ENCODE measurements around the gene TEX13D. TPM values are rescaled to one million over a fixed set of nuclear protein-coding genes. Genes with fewer than 3 reads are reported as not detected.

Gene TEX13D
- total RNA-seq, 2 donors from 2014 or later: 1.9 TPM; not detected in 1

DNA sequence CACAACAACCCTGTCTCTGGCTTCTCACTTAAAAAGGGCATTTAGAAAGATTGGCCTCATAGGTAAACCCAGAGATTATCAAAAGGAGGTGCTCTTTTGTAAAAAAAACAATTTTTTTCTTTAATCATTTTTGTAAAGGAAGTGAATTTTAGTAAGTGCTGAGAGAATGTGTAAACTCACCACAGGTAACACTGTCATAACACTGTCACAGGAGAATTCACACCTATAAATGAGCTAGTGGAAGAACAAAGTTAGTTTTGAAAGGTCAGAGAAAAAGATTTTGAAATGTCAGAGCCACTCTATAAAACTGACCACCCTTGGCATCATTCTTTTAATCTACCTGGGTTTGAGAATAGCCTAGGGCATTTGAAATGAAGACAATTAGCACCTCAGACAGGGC, 10.6 kb downstream of the TEX13D start:
- Histone ChIP-seq H3K4me1 (replicated peaks) (no peaks in the 10 kb centered on the region), H3K4me3 (no peak overlapping the region), H3K27ac (no peak overlapping the region), H3K9me3 (no peaks in the 10 kb centered on the region), H3K36me3 (no peaks in the 10 kb centered on the region), H3K27me3 (replicated peaks; ENCODE audit: insufficient read depth) (no peaks in the 10 kb centered on the region)
- DNase-seq (ENCODE audit: low spot score): no peak
- no peak for TF ChIP-seq POLR2AphosphoS5 (IDR thresholded peaks at IDR 0.05)
- TF ChIP-seq, protein P1, sequence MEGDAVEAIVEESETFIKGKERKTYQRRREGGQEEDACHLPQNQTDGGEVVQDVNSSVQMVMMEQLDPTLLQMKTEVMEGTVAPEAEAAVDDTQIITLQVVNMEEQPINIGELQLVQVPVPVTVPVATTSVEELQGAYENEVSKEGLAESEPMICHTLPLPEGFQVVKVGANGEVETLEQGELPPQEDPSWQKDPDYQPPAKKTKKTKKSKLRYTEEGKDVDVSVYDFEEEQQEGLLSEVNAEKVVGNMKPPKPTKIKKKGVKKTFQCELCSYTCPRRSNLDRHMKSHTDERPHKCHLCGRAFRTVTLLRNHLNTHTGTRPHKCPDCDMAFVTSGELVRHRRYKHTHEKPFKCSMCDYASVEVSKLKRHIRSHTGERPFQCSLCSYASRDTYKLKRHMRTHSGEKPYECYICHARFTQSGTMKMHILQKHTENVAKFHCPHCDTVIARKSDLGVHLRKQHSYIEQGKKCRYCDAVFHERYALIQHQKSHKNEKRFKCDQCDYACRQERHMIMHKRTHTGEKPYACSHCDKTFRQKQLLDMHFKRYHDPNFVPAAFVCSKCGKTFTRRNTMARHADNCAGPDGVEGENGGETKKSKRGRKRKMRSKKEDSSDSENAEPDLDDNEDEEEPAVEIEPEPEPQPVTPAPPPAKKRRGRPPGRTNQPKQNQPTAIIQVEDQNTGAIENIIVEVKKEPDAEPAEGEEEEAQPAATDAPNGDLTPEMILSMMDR (IDR thresholded peaks at IDR 0.05): no peak
- TF ChIP-seq POLR2A (IDR thresholded peaks at IDR 0.05): no peak
- intact Hi-C loops (cut with DNase I): no loop called here

DNA sequence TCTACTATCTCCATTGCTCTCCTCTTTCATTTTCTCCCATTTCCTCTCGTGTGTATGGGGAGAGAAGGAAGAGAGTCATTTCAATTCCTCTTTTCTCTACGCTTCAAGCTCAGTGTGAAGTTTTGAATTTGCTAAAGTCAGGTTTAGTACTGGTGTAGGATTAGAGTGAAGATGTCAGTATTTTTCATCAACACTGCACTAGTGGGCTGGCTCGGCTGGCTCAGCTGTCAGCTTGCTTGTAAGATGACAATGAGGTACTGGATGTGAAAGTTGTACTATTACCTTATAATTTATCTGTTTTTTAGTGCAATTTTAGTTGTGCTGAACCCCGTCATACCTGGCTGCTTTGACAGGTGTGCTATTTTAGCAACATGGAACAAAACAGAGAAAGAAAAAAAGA, 11.8 kb downstream of the TEX13D start:
- Histone ChIP-seq H3K27me3 (replicated peaks; ENCODE audit: insufficient read depth) (no peaks in the 10 kb centered on the region), H3K36me3 (no peaks in the 10 kb centered on the region), H3K27ac (no peak overlapping the region), H3K9me3 (no peaks in the 10 kb centered on the region), H3K4me1 (replicated peaks) (no peaks in the 10 kb centered on the region), H3K4me3 (no peak overlapping the region)
- WGBS: 89% methylated on average over 4 of the region's 4 CpGs
- intact Hi-C loops (cut with DNase I): no loop called here
- DNase-seq (ENCODE audit: low spot score): no peak
- TF ChIP-seq, protein P1 (IDR thresholded peaks at IDR 0.05): no peak
- no peak for TF ChIP-seq POLR2AphosphoS5 (IDR thresholded peaks at IDR 0.05)
- no peak for TF ChIP-seq POLR2A (IDR thresholded peaks at IDR 0.05)

DNA sequence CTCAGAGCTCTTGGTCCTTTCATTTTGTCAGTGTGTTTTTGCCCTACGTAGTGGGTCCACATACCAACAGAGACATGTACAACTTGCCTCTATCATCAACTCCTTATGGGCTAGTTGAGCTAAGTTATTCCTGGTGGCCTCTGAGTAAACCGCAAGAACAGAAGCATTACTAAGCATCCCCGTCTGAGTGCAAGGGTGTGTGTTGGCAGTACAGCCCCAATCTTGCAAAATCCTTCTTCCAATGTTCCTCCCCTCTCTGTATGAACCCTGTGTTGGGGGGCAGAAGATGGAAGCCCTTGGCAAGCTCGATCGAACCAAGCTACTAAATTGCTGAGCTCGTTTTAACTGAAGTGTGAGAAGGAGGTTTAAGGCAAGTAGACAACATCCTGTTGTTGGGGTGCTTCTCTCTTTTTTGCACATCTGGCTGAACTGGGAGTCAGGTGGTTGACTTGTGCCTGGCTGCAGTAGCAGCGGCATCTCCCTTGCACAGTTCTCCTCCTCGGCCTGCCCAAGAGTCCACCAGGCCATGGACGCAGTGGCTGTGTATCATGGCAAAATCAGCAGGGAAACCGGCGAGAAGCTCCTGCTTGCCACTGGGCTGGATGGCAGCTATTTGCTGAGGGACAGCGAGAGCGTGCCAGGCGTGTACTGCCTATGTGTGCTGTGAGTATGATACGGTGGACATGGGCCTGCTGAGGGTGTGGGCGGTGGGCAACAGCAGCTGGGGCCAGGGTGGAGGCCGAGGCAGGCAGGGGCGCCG, 13.8 kb downstream of the TEX13D start, which contains the start of gene SH2D1A:
TSS of gene SH2D1A (plus strand) at position 447 of the 760 bp plus-strand sequence. CDS start at position 527, 80 bp downstream.
- no peak within 1 kb of the TSS for H3K27ac ChIP-seq
- 98% methylated on average over 13 of the region's 19 CpGs for WGBS
- H3K9me3 ChIP-seq: no peaks in the 10 kb centered on the region
- no peak for DNase-seq (ENCODE audit: low spot score)
- H3K4me3 ChIP-seq: no peak within 1 kb of the TSS
- H3K27me3 ChIP-seq (replicated peaks; ENCODE audit: insufficient read depth): no peaks in the 10 kb centered on the region
- intact Hi-C loops (cut with DNase I): no loop called here
- TF ChIP-seq, protein P1 (IDR thresholded peaks at IDR 0.05): no peak
- TF ChIP-seq POLR2A (IDR thresholded peaks at IDR 0.05) (no peak), POLR2AphosphoS5 (IDR thresholded peaks at IDR 0.05) (no peak)
- no peaks in the 10 kb centered on the region for H3K4me1 ChIP-seq (replicated peaks)
- H3K36me3 ChIP-seq: no peaks in the 10 kb centered on the region

DNA sequence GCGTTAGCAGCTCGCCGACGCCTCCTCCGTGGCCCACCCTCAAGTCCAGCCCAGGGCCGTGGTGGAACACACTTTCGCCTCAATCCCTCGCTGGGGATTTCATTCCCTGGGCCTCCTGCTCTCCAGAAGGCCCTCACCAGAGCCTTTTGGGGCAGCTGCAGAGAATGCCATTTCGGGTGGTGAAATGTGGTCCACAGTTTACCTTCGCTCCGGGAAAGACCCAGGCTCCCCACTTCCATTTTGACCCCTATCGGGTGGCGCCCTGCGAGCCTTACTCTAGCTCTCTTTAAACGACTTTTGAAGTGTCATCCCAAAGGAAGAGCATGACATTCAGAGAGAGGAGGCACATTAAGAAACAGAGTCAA, 14.4 kb downstream of the TEX13D start:
- intact Hi-C loops (cut with DNase I): no loop called here

More for the DNA sequence above, 14.4 kb downstream of the TEX13D start:
- Histone ChIP-seq H3K27ac (no peak overlapping the region), H3K9me3 (no peaks in the 10 kb centered on the region), H3K36me3 (no peaks in the 10 kb centered on the region), H3K4me3 (no peak overlapping the region), H3K4me1 (replicated peaks) (no peaks in the 10 kb centered on the region), H3K27me3 (replicated peaks; ENCODE audit: insufficient read depth) (no peaks in the 10 kb centered on the region)
- TF ChIP-seq, protein P1 (IDR thresholded peaks at IDR 0.05): no peak
- no peak for TF ChIP-seq POLR2AphosphoS5 (IDR thresholded peaks at IDR 0.05)
- no peak for TF ChIP-seq POLR2A (IDR thresholded peaks at IDR 0.05)
- DNase-seq (ENCODE audit: low spot score): no peak
- 98% methylated on average over 6 of the region's 15 CpGs for WGBS

All from prostate gland (tissue), 2 donors.